Kasumi-1 (cell line): ENCODE data around the gene PPP1CB.
"Not testable (repeated sequence)": the region's sequence is repeated elsewhere in the genome, so short reads cannot be mapped to it uniquely, and the experiment has no call there.

Experiments
- DNase-seq, 2 experiments: peaks; one replicate each; lab custom pipeline; 2025; lab: John Stamatoyannopoulos, UW

The PPP1CB gene

GRCh38 chr2:28751252-28751955, at the start of gene PPP1CB:
TSS of gene PPP1CB (plus strand) at chr2:28751830. CDS start at chr2:28752125, 295 bp downstream.
- peak; percentile 94 to 97 for DNase-seq

- peak; percentile 30 to 31 for DNase-seq
These were observed 49.2 kb upstream of the PPP1CB start for GRCh38 chr2:28702415-28702861.

- peak; percentile 89 to 94 for DNase-seq
These were observed 48.8 kb upstream of the PPP1CB start for GRCh38 chr2:28702878-28703277.

GRCh38 chr2:28704621-28705020, 47.0 kb upstream of the PPP1CB start:
- DNase-seq = no peak

- no peak for DNase-seq
These were observed 45.7 kb upstream of the PPP1CB start for GRCh38 chr2:28705751-28706440.

- DNase-seq = no peak
These were observed 44.0 kb upstream of the PPP1CB start for GRCh38 chr2:28707592-28707991.

GRCh38 chr2:28709101-28709500, 42.5 kb upstream of the PPP1CB start:
- no peak for DNase-seq

- DNase-seq = no peak
These were observed 41.1 kb upstream of the PPP1CB start for GRCh38 chr2:28710545-28710944.

- DNase-seq = no peak
These were observed 37.9 kb upstream of the PPP1CB start for GRCh38 chr2:28713577-28714298.

- peak; percentile 67 to 68 for DNase-seq
These were observed 35.3 kb upstream of the PPP1CB start for GRCh38 chr2:28716265-28716865.

GRCh38 chr2:28717339-28717758, 34.3 kb upstream of the PPP1CB start:
- DNase-seq = peak; percentile 97 to 98

- DNase-seq = no peak
These were observed 31.3 kb upstream of the PPP1CB start for GRCh38 chr2:28720345-28720744.

GRCh38 chr2:28721601-28722191, 29.9 kb upstream of the PPP1CB start:
- DNase-seq = no peak

GRCh38 chr2:28725021-28725711, 26.5 kb upstream of the PPP1CB start:
- DNase-seq = no peak

GRCh38 chr2:28726177-28726576, 25.5 kb upstream of the PPP1CB start:
- DNase-seq = no peak

- no peak for DNase-seq
These were observed 21.9 kb upstream of the PPP1CB start for GRCh38 chr2:28729698-28730097.

GRCh38 chr2:28730641-28731146, 20.9 kb upstream of the PPP1CB start:
- no peak for DNase-seq

GRCh38 chr2:28735511-28735910, 16.1 kb upstream of the PPP1CB start:
- no peak for DNase-seq

GRCh38 chr2:28736034-28736433, 15.6 kb upstream of the PPP1CB start:
- DNase-seq = no peak

- no peak for DNase-seq
These were observed 14.0 kb upstream of the PPP1CB start for GRCh38 chr2:28737655-28738054.

- not testable (repeated sequence) for DNase-seq
These were observed 9.0 kb upstream of the PPP1CB start for GRCh38 chr2:28742619-28743018.
